Parathyroid adenoma (tissue), 2 donors: ENCODE data around the gene TBC1D22A.
"Not testable (repeated sequence)": the region's sequence is repeated elsewhere in the genome, so short reads cannot be mapped to it uniquely, and the experiment has no call there.

Source experiments
- H2AFZ ChIP-seq: fragments of 300-600 bp; sonication (generic); one replicate; pipeline ENCODE4 v1.7.0; 2017; ENCODE audit warnings: antibody characterized with exemption, mild to moderate bottlenecking
- H3K27ac ChIP-seq: fragments of 300-600 bp; sonication (generic); one replicate; pipeline ENCODE4 v1.7.0; 2017
- H3K27me3 ChIP-seq: fragments of 300-600 bp; sonication (generic); one replicate; pipeline ENCODE4 v1.7.0; 2017; ENCODE audit warnings: low read length; ENCODE audit not compliant: control insufficient read depth, insufficient read depth
- H3K36me3 ChIP-seq: fragments of 300-600 bp; sonication (generic); one replicate; pipeline ENCODE4 v1.7.0; 2017; ENCODE audit warnings: low read length; ENCODE audit not compliant: control insufficient read depth, insufficient read depth
- H3K4me1 ChIP-seq: fragments of 300-600 bp; sonication (generic); one replicate; pipeline ENCODE4 v1.7.0; 2017; ENCODE audit warnings: control low read depth
- H3K4me2 ChIP-seq: fragments of 300-600 bp; sonication (generic); one replicate; pipeline ENCODE4 v1.7.0; 2017; ENCODE audit warnings: low read length
- H3K4me3 ChIP-seq: fragments of 300-600 bp; sonication (generic); one replicate; pipeline ENCODE4 v1.7.0; 2017; ENCODE audit warnings: low read depth, low read length
- H3K79me2 ChIP-seq: fragments of 300-600 bp; sonication (generic); one replicate; pipeline ENCODE4 v1.7.0; 2017; ENCODE audit warnings: control low read depth
- H3K9ac ChIP-seq: fragments of 300-600 bp; sonication (generic); one replicate; pipeline ENCODE4 v1.7.0; 2017; ENCODE audit warnings: mild to moderate bottlenecking
- H3K9me3 ChIP-seq: fragments of 300-600 bp; sonication (generic); one replicate; pipeline ENCODE4 v1.7.0; 2017; ENCODE audit warnings: low read length; ENCODE audit not compliant: control insufficient read depth
- TF ChIP-seq, protein P1 (sequence below): fragments of 300-600 bp; sonication (generic); IDR thresholded peaks from one replicate; pipeline ENCODE4 v1.7.0; 2017; ENCODE audit warnings: antibody characterized with exemption, mild to moderate bottlenecking
- donor health status: primary hyperparathyroidism.

Gene TBC1D22A

DNA sequence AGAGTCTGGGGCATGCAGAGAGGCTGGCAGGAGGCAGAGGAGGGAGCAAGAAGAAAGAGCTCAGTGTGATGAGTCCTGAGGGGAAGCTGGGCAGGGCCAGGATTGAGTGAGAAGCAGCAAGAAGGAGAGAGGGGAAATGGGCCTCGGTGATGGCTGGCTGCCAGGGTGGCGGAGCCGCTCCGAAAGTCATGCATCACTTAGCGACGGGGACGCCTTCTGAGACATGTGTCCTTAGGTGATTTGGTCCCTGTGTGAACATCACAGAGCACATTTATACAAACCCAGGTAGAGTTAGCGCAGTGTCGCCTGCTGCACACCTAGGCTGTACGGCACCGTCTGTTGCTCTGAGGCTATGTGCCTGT is 15.1 kb downstream of the TBC1D22A start:
- H3K79me2 ChIP-seq, result peaks cover 22% of the 10 kb centered on the region
- no peaks in the 10 kb centered on the region for H3K4me1 ChIP-seq
- H2AFZ ChIP-seq, result no peak overlapping the region
- H3K27me3 ChIP-seq, result no peaks in the 10 kb centered on the region
- H3K4me3 ChIP-seq, result no peak overlapping the region
- no peak overlapping the region for H3K9ac ChIP-seq
- H3K27ac ChIP-seq, result no peak overlapping the region
- no peak overlapping the region for H3K4me2 ChIP-seq
- TF ChIP-seq, protein P1, sequence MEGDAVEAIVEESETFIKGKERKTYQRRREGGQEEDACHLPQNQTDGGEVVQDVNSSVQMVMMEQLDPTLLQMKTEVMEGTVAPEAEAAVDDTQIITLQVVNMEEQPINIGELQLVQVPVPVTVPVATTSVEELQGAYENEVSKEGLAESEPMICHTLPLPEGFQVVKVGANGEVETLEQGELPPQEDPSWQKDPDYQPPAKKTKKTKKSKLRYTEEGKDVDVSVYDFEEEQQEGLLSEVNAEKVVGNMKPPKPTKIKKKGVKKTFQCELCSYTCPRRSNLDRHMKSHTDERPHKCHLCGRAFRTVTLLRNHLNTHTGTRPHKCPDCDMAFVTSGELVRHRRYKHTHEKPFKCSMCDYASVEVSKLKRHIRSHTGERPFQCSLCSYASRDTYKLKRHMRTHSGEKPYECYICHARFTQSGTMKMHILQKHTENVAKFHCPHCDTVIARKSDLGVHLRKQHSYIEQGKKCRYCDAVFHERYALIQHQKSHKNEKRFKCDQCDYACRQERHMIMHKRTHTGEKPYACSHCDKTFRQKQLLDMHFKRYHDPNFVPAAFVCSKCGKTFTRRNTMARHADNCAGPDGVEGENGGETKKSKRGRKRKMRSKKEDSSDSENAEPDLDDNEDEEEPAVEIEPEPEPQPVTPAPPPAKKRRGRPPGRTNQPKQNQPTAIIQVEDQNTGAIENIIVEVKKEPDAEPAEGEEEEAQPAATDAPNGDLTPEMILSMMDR, result no peak
- H3K9me3 ChIP-seq, result no peaks in the 10 kb centered on the region
- H3K36me3 ChIP-seq, result no peaks in the 10 kb centered on the region

DNA sequence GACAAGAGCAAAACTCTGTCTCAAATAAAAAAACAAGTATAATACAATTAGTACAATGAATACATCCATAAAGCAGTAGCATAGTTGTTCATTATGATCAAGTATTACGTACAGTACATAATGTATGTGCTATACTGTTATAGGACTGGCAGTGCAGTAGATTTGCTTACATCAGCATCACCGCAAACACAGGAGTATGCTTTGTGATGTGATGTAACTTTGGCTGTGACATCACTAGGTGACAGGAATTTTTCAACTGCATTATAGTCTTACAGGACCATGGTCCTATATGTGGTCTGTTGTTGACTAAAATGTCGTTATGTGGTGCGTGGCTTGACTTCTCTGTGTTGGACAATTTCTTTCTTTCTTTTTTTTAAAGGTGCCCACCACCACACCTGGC is 16.6 kb downstream of the TBC1D22A start:
- TF ChIP-seq, protein P1, result no peak
- H3K9me3 ChIP-seq, result no peaks in the 10 kb centered on the region
- H3K27ac ChIP-seq, result no peak overlapping the region
- no peaks in the 10 kb centered on the region for H3K4me1 ChIP-seq
- H2AFZ ChIP-seq, result no peak overlapping the region
- no peak overlapping the region for H3K9ac ChIP-seq
- H3K79me2 ChIP-seq, result peaks cover 22% of the 10 kb centered on the region
- H3K4me3 ChIP-seq, result no peak overlapping the region
- H3K4me2 ChIP-seq, result no peak overlapping the region
- no peaks in the 10 kb centered on the region for H3K27me3 ChIP-seq
- no peaks in the 10 kb centered on the region for H3K36me3 ChIP-seq

DNA sequence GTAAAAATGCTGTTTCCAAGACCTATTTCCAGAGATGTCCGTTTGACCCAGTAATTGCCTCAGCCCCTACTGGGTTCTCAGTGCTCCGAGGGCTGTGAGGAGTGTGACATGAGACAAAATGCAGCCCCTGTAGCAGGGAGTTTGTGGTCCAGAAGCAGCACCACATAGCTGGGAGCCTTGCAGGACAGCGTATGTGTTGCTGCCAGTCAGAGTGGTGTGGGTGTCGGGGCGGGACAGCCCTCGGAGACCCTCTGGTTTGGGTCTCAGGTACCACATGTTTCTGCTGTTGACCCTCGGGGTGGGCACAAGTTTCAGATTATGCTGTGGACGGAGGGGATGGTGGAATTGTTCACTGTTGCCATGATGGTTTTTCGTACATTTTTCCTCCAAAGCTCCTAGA is 17.2 kb downstream of the TBC1D22A start:
- Histone ChIP-seq H3K9ac (no peak overlapping the region), H3K4me2 (no peak overlapping the region), H3K36me3 (no peaks in the 10 kb centered on the region), H3K4me1 (no peaks in the 10 kb centered on the region), H2AFZ (no peak overlapping the region), H3K9me3 (no peaks in the 10 kb centered on the region), H3K4me3 (no peak overlapping the region), H3K27me3 (no peaks in the 10 kb centered on the region), H3K27ac (no peak overlapping the region), H3K79me2 (peaks cover 17% of the 10 kb centered on the region)
- TF ChIP-seq, protein P1, result no peak

DNA sequence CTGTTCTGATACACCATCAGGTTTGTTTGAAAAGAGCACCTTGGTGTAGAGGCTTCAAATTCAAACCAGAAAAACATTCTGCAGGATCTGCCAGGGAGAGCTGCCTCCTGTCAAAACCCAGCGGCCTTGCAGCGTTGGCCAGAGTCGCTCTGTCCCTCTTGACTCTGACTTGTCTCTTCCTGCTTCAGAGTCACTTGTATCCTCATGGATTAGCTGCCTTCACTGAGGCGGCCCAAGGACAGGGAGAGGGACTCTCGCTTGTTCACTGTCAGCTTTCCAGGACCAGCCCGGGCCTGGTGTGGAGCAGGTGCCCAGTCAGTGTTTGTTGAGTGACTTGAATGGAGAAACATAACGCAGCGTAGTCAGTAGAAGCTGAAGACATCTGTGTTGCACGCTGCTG is 18.0 kb downstream of the TBC1D22A start:
- Histone ChIP-seq H3K27me3 (no peaks in the 10 kb centered on the region), H3K4me2 (no peak overlapping the region), H3K4me1 (no peaks in the 10 kb centered on the region), H2AFZ (no peak overlapping the region), H3K4me3 (no peak overlapping the region), H3K27ac (no peak overlapping the region), H3K79me2 (peaks cover 14% of the 10 kb centered on the region), H3K9me3 (no peaks in the 10 kb centered on the region), H3K9ac (no peak overlapping the region), H3K36me3 (no peaks in the 10 kb centered on the region)
- TF ChIP-seq, protein P1, result no peak

DNA sequence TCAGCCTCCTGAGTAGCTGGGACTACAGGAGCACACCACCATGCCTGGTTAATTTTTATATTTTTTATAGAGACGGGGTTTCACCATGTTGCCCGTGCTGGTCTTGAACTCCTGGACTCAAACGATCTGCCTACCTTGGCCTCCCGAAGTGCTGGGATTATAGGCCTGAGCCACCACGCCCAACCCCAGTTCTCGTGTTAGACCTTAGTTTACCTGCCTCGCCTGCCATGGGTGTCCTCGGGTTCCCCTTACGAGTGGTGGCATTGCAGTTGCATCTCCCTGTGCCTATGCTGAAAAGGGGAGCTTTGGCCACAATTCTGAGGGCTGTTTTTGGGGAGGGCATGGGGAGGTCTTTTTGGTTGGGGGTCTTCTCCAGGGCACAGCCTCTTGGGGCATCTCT is 18.8 kb downstream of the TBC1D22A start:
- no peak overlapping the region for H3K9ac ChIP-seq
- no peaks in the 10 kb centered on the region for H3K4me1 ChIP-seq
- H3K4me3 ChIP-seq, result no peak overlapping the region
- TF ChIP-seq, protein P1, result no peak
- H2AFZ ChIP-seq, result no peak overlapping the region
- peaks cover 8% of the 10 kb centered on the region for H3K79me2 ChIP-seq
- no peaks in the 10 kb centered on the region for H3K27me3 ChIP-seq
- H3K4me2 ChIP-seq, result no peak overlapping the region
- no peaks in the 10 kb centered on the region for H3K9me3 ChIP-seq
- H3K36me3 ChIP-seq, result no peaks in the 10 kb centered on the region
- H3K27ac ChIP-seq, result no peak overlapping the region

DNA sequence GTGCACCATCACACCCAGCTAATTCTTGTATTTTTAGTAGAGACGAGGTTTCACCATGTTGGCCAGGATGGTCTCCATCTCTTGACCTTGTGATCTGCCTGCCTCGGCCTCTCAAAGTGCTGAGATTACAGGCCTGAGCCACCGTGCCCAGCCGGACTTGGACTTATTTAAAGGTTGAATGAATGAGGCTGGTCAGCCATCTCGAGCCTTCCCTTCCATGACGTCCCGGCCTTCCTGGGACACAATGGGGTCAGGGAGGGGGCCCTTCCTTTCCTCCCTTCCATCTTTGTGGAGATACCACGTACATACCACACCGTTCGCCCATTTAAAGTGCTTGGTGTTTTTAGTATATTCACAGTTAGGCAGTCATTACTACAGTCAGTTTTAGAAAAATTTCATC is 19.8 kb downstream of the TBC1D22A start:
- H3K4me2 ChIP-seq, H3K4me1 ChIP-seq, H3K36me3 ChIP-seq, H3K27ac ChIP-seq, H3K79me2 ChIP-seq, H3K4me3 ChIP-seq, H3K9ac ChIP-seq, H3K9me3 ChIP-seq, H2AFZ ChIP-seq, H3K27me3 ChIP-seq: not testable (repeated sequence)
